Activated T-cell treated with anti-CD3 and anti-CD28 coated beads, Interleukin-2, amount 50 U/mL, for 1 hour (primary cell): ENCODE measurements around the gene STK36.

Experiments used
- DNase-seq: peaks from one replicate; pipeline ENCODE4 v3.0.0-alpha.2; 2020

Gene STK36

DNA sequence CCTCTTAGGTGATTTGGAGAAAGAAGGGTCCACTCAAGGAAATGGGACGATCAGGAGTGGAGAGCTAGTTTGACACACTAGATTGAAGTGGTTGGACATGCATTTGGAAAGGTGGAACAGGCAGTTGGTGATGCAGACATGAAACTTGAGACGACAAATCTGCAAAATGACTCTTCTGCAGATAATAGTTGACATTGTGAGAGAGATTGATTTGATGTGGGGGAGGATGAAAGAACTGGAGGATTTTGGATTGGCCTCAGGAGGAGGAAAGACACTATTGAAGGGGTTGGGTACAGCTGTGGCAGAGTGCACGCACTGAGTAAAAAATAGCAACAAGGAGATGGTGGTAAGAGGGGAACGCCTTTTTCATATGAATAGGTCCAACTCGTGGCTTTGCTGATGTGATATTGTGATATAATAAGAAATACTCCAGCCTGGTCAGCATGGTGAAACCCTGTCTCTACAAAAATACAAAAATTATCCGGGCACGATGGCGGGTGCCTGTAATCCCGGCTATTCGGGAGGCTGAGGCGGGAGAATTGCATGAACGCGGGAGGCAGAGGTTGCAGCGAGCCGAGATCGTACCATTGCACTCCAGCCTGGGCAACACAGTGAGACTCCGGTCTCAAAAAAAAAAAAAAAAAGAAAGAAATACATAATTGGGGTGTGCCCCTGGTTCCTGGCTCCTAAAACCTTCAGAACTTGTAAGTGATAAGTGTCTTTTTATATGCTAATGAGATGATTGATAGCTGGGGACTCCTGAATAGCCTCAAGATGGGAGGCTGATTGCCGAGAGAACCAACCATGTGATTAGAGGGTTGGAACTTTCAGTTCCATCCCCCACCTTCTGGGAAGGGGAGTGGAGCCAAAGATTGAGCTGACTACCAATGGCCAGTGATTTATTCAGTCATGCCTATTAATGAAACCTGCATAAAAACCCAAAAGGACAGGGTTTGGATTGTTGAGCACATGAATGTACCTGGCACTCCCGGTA, 48.5 kb downstream of the STK36 start:
- no peak for DNase-seq

- DNase-seq = no peak
Observed at GRCh38 chr2:218721488-218721887, 49.6 kb downstream of the STK36 start.

DNA sequence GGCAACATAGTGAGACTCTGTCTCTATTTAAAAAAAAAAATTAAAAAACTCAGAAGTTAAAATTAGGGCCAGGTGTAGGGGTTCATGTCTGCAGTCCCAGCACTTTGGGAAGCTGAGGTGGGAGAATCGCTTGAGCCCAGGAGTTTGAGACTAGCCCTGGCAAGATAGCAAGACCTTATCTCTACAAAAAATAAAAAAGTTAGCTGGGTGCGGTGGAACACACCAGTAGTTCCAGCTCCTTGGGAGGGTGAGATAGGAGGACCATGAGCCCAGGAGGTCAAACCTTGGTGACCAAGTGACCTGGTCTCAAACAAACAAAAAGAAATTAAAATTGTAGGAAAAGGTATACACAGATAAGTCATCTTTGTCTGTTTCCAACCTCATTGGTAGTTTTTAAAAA, 50.0 kb downstream of the STK36 start:
- DNase-seq = no peak

GRCh38 chr2:218722419-218722818, 50.5 kb downstream of the STK36 start:
- no peak for DNase-seq

DNA sequence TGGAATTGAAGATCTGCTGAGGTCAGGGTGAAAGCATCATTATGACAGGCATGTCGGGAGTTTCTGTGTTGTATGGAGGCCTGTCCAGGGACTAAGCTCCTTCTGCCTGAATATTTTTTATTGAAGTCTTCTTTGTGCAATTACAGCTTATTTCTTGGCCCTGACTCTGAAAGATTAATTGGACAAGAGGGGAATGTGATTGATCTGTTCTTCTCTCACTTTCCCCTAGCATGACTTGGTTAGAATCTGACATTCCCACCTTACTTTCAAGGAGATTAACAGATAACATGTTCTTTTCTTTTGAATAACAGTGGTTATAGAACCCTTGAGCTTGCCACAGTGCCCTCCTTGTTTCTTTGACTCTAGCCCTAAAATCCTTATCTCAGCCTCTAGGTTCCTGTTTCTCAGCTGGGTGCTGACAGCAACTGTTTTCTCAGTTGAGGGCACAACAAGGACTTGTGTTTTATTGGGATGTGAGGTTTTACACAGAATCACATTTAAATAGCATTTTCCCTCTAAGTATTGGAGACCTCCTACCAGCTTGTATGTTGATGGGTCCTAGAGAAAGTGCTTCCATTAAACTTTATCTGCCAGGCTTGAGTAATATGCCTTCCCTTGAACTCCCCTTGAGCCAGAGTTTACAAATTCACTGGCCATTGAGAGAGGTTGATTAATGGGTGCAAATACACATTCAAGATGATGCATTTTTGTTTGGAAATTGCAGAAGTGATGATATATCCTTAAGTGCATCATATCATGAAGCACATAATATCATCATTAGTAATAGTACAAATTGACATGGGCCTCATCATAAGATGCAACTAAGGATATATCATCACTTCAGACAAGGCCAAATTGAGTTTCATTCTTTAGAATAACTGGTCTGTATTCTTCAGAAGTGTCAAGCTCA, 51.2 kb downstream of the STK36 start:
- no peak for DNase-seq

DNA sequence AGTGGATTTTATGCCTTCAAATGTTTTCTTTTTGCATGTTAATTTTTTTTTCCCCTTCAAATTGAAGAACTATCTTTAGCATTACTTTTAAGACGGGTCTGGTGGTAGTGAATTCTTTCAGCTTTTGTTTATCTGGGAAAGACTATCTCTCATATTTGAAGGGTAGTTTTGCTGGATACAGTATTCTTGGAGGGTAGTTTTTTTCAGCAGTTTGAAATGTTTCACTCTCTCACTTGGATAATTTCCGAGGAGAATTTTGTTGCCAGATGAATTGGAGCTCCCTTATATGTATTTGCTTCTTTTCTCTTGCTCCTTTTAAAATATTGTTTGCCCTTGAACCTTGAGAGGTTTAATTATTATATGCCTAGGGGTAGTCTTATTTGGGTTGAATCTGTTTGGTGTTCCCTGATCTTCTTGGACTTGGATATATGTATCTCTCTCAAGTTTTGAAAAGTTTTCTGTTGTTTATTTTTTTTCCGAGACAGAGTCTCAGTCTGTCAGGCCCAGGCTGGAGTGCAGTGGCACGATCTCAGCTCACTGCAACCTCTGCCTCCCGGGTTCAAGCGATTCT, 54.2 kb downstream of the STK36 start:
- DNase-seq = no peak

GRCh38 chr2:218727502-218728165, 55.7 kb downstream of the STK36 start:
- DNase-seq = no peak

- no peak for DNase-seq
Observed at GRCh38 chr2:218729640-218730039, 57.8 kb downstream of the STK36 start.

- DNase-seq = no peak
Observed at GRCh38 chr2:218732052-218732760, 60.3 kb downstream of the STK36 start.

GRCh38 chr2:218732761-218733158, 60.9 kb downstream of the STK36 start:
- no peak for DNase-seq

- no peak for DNase-seq
Observed at GRCh38 chr2:218733171-218734021, 61.5 kb downstream of the STK36 start.

GRCh38 chr2:218734190-218734975, 62.5 kb downstream of the STK36 start:
- DNase-seq = no peak

GRCh38 chr2:218736531-218736930, 64.6 kb downstream of the STK36 start:
- no peak for DNase-seq

DNA sequence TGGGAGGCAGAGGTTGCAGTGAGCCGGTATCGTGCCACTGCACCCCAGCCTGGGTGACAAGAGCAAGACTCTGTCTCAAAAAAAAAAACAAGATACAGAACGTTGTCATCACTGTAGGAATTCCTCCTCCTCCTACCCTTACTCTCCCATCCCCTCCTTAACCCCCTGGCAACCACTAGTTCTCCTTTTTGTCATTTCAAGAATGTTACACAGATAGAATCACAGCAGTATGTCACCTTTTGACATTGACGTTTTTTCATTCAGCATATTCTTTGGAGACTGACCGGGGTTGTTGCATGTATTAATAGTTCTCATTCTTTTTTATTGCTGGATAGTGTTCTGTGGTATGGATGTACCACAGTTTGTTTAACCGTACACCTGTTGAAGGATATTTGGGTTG, 71.2 kb downstream of the STK36 start:
- DNase-seq = no peak

DNA sequence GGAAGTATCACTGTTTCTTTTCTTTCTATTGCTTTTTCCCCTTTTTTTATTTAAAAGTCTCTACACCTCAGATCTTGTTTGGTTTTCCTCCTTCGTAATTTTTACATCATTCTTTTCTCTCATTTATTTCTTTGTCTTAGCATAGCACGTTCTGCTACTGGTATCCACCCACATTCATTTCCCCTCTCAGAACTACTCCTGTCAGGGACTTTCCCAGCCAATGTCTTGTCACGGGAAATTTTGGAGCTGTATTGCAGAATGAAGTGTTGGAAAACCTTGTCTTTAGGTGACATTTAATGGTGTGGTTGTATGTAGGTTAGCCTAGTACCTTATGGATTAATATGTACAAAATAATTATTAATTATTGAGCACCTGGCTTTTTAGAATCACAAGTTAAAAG, 72.7 kb downstream of the STK36 start:
- no peak for DNase-seq

GRCh38 chr2:218745160-218745558, 73.3 kb downstream of the STK36 start:
- no peak for DNase-seq

DNA sequence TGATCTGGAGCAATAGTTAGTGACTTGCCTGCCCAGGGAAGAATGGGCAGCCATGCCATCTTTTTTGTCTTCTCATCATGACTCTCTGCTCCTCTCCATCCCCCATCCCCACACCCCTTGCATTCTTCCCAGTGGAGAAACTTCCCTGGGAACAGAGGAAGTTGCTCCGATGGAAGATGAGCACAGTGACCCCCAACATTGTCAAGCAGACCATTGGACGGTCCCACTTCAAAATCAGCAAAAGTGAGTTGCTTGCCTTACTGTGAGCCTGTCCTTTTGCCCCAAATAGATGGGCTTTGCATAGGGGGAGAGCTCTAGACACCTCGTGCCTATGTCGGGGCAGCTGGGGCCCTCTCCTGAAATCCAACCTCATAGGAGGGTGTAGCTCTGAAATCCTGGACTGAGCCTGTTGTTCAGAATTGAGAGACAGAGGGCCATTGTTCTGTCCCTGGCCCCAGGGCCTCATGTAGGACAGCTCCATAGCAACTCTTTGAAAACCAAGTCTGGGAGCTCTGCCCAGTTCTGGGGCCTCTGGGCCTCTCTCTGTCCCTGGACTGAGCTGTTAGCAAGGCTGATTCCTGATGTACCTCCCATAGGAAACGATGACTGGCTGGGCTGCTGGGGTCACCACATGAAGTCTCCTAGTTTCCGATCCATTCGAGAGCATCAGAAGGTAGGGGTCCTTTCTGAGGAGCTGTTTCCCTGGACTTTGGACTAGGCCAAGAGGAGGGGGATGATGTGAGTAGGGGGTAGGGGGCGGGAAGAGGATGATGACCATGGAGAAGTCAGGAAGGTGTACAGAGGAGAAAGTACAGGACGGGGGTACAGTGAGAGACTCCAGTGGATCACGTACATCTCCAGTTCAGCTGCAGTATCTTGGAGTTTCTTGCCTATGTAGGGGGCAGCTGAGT, 73.9 kb downstream of the STK36 start:
- DNase-seq = no peak

DNA sequence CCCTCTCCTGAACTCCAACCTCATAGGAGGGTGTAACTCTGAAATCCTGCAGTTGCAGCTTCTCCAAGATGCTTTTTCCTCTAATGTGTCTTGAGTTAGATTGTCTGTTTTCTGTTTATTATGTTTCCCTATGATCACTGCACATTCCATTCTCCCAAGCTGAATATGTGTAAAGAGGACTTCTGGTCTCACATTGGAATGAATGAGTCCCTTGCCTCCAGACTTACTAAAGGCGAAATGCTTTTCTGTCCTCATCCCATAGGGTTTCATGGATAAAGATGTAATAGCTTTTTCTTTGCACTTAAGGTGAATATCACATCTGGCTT, 74.5 kb downstream of the STK36 start:
- DNase-seq = no peak

DNA sequence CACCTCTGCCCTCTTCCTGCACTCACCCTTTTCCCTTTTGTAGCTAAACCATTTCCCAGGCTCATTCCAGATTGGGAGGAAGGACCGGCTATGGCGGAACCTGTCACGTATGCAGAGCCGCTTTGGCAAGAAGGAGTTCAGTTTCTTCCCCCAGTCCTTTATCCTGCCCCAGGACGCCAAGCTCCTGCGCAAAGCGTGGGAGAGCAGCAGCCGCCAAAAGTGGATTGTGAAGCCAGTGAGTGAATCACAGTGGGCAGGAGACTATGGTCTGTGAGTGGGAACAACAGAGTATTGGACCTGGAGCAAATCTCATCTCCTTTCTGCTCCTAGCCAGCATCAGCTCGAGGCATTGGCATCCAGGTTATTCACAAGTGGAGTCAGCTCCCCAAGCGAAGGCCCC, 75.1 kb downstream of the STK36 start:
- no peak for DNase-seq
